GM23248 (cell line): ENCODE results near the gene ADAM33. TPM values are rescaled to one million over a fixed set of nuclear protein-coding genes. Genes with fewer than 3 reads are reported as not detected.

Experiments used
- DNase-seq: peaks from one replicate; pipeline ENCODE4 v3.0.0-alpha.2; 2015
- H2AFZ ChIP-seq: fragments of 200-600 bp; sonication (generic); 2 replicates; pipeline ENCODE4 v1.6.1; 2016; ENCODE audit warnings: antibody characterized with exemption
- H3F3A ChIP-seq: fragments of 200-600 bp; sonication (generic); 2 replicates; pipeline ENCODE4 v1.6.1; 2016; ENCODE audit warnings: mild to moderate bottlenecking, antibody characterized with exemption, mixed run types; ENCODE audit not compliant: insufficient read depth
- H3K27ac ChIP-seq: fragments of 200-600 bp; sonication (generic); 2 replicates; pipeline ENCODE4 v1.5.1; 2016; ENCODE audit warnings: mild to moderate bottlenecking
- H3K27me3 ChIP-seq: fragments of 200-600 bp; sonication (generic); replicated peaks from 2 replicates; pipeline ENCODE4 v1.6.1; 2016; ENCODE audit warnings: mild to moderate bottlenecking; ENCODE audit not compliant: insufficient read depth
- H3K36me3 ChIP-seq: fragments of 200-600 bp; sonication (generic); 2 replicates; pipeline ENCODE4 v1.6.1; 2016; ENCODE audit warnings: low read depth, mild to moderate bottlenecking
- H3K4me1 ChIP-seq: fragments of 200-600 bp; sonication (generic); 2 replicates; pipeline ENCODE4 v1.6.1; 2016; ENCODE audit warnings: mild to moderate bottlenecking; ENCODE audit not compliant: insufficient read depth
- H3K4me2 ChIP-seq: fragments of 200-600 bp; sonication (generic); one replicate; pipeline ENCODE4 v1.6.1; 2016; ENCODE audit warnings: mild to moderate bottlenecking; ENCODE audit not compliant: unreplicated experiment
- H3K4me3 ChIP-seq: fragments of 200-600 bp; sonication (generic); 2 replicates; pipeline ENCODE4 v1.5.1; 2016; ENCODE audit warnings: mild to moderate bottlenecking
- H3K79me2 ChIP-seq: fragments of 200-600 bp; sonication (generic); 2 replicates; pipeline ENCODE4 v1.6.1; 2016; ENCODE audit warnings: mild to moderate bottlenecking; ENCODE audit not compliant: insufficient read depth
- H3K9ac ChIP-seq: fragments of 200-600 bp; sonication (generic); 2 replicates; pipeline ENCODE4 v1.6.1; 2016; ENCODE audit warnings: mild to moderate bottlenecking
- H3K9me2 ChIP-seq: fragments of 200-600 bp; sonication (generic); 2 replicates; pipeline ENCODE4 v1.6.1; 2016; ENCODE audit warnings: mixed run types, mild to moderate bottlenecking, moderate library complexity; ENCODE audit not compliant: insufficient read depth
- H3K9me3 ChIP-seq: fragments of 200-600 bp; sonication (generic); one replicate; pipeline ENCODE4 v1.6.1; 2017; ENCODE audit warnings: low read depth
- H4K20me1 ChIP-seq: fragments of 200-600 bp; sonication (generic); 2 replicates; pipeline ENCODE4 v1.6.0; 2016; ENCODE audit not compliant: insufficient read depth
- EZH2 ChIP-seq: fragments of 200-600 bp; sonication (generic); IDR thresholded peaks from 2 replicates; pipeline ENCODE4 v1.6.1; 2018; ENCODE audit warnings: antibody characterized with exemption, mild to moderate bottlenecking; ENCODE audit not compliant: insufficient read depth, poor library complexity, severe bottlenecking
- EZH2phosphoT487 ChIP-seq: fragments of 200-600 bp; sonication (generic); IDR thresholded peaks from 2 replicates; pipeline ENCODE4 v1.6.1; 2018; ENCODE audit warnings: antibody characterized with exemption, moderate library complexity, mild to moderate bottlenecking, low read depth; ENCODE audit not compliant: insufficient read depth
- WGBS, 2 experiments: methylation state at CpG; one replicate each; pipeline ENCODE4 v1.1.6; 2015 to 2017; ENCODE audit warnings: low lambda C conversion rate in 2 of 2, low coverage in 1 of 2; ENCODE audit errors: missing lambda C conversion rate in 2 of 2; 5-methylcytosine and 5-hydroxymethylcytosine counted together
- in situ Hi-C: fragments of 300-500 bp; cut with MboI; formaldehyde crosslinking; loops from 2 replicates; pipeline ENCODE4 v1.15.0; 2020
- polyA plus RNA-seq: library from polyadenylated mRNA; unstranded; fragments of >200 nt; fragmentation: Nextera tagmentation; extraction: Ambion mirVana; gene quantifications from 2 replicates; pipeline ENCODE4 v1.2.1, GENCODE V29; 2016
- total RNA-seq: library from RNA; depleted of rRNA; stranded (reverse); fragments of >200 nt; shearing (Covaris generic); gene quantifications from 2 replicates; pipeline ENCODE4 v1.2.3, GENCODE V29; 2014; rRNA removed

ADAM33 gene, protein sequence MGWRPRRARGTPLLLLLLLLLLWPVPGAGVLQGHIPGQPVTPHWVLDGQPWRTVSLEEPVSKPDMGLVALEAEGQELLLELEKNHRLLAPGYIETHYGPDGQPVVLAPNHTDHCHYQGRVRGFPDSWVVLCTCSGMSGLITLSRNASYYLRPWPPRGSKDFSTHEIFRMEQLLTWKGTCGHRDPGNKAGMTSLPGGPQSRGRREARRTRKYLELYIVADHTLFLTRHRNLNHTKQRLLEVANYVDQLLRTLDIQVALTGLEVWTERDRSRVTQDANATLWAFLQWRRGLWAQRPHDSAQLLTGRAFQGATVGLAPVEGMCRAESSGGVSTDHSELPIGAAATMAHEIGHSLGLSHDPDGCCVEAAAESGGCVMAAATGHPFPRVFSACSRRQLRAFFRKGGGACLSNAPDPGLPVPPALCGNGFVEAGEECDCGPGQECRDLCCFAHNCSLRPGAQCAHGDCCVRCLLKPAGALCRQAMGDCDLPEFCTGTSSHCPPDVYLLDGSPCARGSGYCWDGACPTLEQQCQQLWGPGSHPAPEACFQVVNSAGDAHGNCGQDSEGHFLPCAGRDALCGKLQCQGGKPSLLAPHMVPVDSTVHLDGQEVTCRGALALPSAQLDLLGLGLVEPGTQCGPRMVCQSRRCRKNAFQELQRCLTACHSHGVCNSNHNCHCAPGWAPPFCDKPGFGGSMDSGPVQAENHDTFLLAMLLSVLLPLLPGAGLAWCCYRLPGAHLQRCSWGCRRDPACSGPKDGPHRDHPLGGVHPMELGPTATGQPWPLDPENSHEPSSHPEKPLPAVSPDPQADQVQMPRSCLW
- total RNA-seq: 53.1 and 57.9 TPM in 2 replicates
- polyA plus RNA-seq: 17.4 and 22.6 TPM in 2 replicates

DNA sequence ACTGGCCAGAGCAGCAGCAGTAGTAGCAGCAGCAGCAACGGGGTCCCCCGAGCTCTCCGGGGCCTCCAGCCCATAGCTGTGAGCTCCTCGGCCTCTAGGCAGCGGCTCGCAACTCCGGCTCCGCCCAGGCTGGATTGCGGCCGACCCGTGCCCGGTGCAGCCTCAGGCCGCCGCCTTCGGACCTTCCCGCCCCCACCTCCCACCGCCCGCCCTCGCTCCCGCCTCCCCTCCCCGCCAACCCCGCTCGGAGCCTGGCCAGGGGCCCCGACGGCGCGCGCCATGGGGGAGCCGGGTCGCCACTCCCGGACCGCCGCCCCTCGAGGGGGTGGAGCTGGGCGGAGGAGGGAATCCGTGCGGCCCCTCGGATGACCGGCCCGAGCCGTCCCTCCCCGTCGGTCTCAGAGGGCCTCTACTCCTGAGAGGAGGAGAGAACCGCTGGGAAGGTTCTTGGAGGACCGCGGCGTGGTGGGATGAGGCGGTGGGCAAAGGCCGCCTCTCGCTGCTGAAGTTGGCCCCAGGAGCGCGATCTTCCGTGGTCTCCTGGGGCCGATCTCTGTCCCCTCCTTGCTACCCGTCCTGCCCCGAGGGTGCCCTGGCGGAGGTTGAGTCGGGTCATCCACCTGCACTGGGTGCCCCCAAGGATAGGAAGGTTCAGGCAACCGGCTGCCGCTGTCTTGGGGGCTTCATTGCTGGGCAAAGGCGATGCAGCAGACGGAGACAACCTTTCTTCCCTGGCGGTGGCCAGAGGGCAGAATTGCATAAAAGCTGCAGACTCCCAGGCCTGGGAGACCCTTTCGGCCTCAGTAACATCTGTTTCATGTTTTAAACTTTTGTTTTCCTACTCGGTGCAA, at the start of gene ADAM33:
Gene ADAM33 (minus strand): TSS at position 80 of the 851 bp plus-strand sequence. CDS start 6 bp downstream, at position 74.
- 3% methylated on average over 34 to 41 of the region's 65 CpGs for WGBS, 2 experiments
- Histone ChIP-seq H3K36me3 (no peaks in the 10 kb centered on the region), H3K4me1 (peaks cover 44% of the 10 kb centered on the region), H3K27ac (no peak within 1 kb of the TSS), H3K9me2 (no peaks in the 10 kb centered on the region), H3K4me3 (peak within 1 kb of the TSS; percentile 73), H2AFZ (peak within 1 kb of the TSS; percentile 72), H3K27me3 (no peaks in the 10 kb centered on the region), H3K79me2 (no peaks in the 10 kb centered on the region), H3F3A (peaks cover 9% of the 10 kb centered on the region), H3K9ac (peak within 1 kb of the TSS; percentile 71), H3K9me3 (no peaks in the 10 kb centered on the region), H4K20me1 (no peaks in the 10 kb centered on the region), H3K4me2 (peak within 1 kb of the TSS; percentile 84)
- TF ChIP-seq EZH2: no peak
- no peak for TF ChIP-seq EZH2phosphoT487
- in situ Hi-C loops: no loop called here
- DNase-seq: peak; percentile 64

DNA sequence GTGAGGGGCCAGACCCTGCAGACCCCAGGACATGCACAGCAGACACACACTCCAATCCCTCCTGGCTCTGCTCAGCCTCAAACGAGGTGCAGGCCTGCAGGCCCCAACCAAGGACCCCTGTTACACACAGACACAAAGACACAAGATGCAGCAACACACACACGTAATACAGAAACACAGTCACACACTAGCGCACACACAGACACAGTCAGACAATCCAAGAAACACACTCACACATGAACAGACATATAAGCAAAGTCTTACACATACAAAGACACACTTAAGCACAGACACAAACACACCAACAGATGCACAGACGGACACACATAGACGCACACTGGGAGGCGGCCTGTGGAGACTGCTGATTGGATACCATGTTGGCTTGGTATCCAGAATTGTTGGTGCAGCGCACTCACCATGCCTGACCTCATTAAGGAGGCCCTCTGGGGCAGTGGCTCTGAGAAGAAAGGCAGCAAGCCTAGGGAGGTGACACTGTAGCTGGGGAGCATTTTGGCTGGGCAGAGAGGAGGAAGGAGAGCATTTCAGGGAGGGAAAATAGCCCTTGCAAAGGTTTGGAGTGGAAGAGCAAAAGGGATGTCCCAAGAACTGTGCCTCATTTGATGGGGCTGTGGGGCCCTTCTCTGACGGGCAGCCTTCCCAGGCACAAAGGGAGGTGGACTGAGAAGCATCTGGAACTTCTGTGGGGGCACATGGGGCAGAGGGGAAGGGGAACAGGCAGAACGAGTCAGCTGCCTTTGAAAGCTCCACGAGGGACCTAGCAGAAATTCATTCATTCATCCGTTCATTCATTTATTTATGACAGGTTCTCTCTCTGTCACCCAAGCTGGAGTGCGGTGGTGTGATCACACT, 49.2 kb upstream of the ADAM33 start:
- peaks cover 14% of the 10 kb centered on the region for H3K4me1 ChIP-seq
- H3K4me2 ChIP-seq: no peak overlapping the region
- H3K27me3 ChIP-seq: peaks cover 13% of the 10 kb centered on the region
- DNase-seq: peak; percentile 10
- 59 to 68% methylated on average over 10 to 12 of the region's 12 CpGs for WGBS, 2 experiments
- peaks cover 11% of the 10 kb centered on the region for H3F3A ChIP-seq
- H2AFZ ChIP-seq: no peak overlapping the region
- in situ Hi-C loops: no loop called here
- no peak overlapping the region for H3K4me3 ChIP-seq
- H3K27ac ChIP-seq: no peak overlapping the region
- no peaks in the 10 kb centered on the region for H4K20me1 ChIP-seq
- H3K9me3 ChIP-seq: no peaks in the 10 kb centered on the region
- no peaks in the 10 kb centered on the region for H3K36me3 ChIP-seq
- H3K79me2 ChIP-seq: no peaks in the 10 kb centered on the region
- no peaks in the 10 kb centered on the region for H3K9me2 ChIP-seq
- TF ChIP-seq EZH2phosphoT487 (no peak), EZH2 (no peak)
- no peak overlapping the region for H3K9ac ChIP-seq

DNA sequence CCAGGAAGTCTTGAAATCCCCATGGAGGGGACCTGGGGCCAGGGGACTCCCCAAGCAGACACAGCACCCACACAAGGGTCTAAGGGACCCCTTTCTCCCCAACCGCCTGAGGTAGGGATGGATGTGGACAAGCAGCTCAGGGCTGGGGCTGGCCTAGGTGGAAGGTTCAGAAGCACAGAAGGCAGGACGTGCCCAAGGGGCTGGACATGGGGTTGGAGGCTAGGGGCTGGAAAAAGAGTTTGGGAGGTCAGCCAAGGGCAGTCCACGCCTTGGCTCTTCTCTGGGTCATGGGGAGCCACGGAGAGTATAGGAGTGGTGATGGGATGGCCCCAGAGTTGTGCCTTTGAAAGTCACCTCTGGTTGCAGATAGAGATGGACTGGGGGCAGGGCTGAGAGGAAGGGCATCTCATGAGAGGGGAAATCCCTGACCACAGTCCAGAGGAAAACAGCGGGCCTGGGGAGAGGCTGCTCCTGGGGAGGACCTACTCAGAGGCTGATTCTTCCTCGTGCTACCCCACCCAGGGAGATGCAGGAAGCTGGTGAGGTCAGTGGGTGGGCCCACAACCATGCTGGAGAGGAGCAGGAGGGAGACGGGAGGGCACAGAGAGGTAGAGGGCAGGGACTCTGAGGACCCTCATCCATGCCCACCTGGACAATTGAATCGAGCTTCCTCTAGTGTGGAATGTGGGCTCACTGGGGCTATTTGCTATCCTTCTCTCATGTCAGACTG, 48.2 kb upstream of the ADAM33 start:
- WGBS, 2 experiments: 59 to 60% methylated on average over 8 of the region's 8 CpGs
- no peak overlapping the region for H3K9ac ChIP-seq
- no peak overlapping the region for H3K4me2 ChIP-seq
- peaks cover 13% of the 10 kb centered on the region for H3K27me3 ChIP-seq
- in situ Hi-C loops: no loop called here
- H3F3A ChIP-seq: peaks cover 11% of the 10 kb centered on the region
- no peak overlapping the region for H2AFZ ChIP-seq
- H3K4me1 ChIP-seq: peaks cover 14% of the 10 kb centered on the region
- no peaks in the 10 kb centered on the region for H3K79me2 ChIP-seq
- DNase-seq: no peak
- H3K9me3 ChIP-seq: no peaks in the 10 kb centered on the region
- no peak overlapping the region for H3K4me3 ChIP-seq
- H3K27ac ChIP-seq: no peak overlapping the region
- no peaks in the 10 kb centered on the region for H3K9me2 ChIP-seq
- no peaks in the 10 kb centered on the region for H3K36me3 ChIP-seq
- no peak for TF ChIP-seq EZH2phosphoT487
- no peaks in the 10 kb centered on the region for H4K20me1 ChIP-seq
